SK-N-SH (cell line): ENCODE data around the gene TANC1. TPM values are rescaled to one million over a fixed set of nuclear protein-coding genes. Genes with fewer than 3 reads are reported as not detected.

Source experiments
- CTCF ChIA-PET: fragments of 300-600, 350-600 bp; formaldehyde crosslinking; extraction: SDS; loops from one replicate; lab custom pipeline; 2021; lab: Yijun Ruan, JAX
- POLR2A ChIA-PET: fragments of 350-600 bp; sonication (Branson Sonifier 250); formaldehyde crosslinking; extraction: SDS; loops from one replicate; lab custom pipeline; 2020; ENCODE audit warnings: antibody characterized with exemption, inconsistent platforms; lab: Yijun Ruan, JAX
- DNase-seq: peaks from one replicate; pipeline ENCODE4 v3.0.0; 2012
- H2AFZ ChIP-seq: fragments of 200-600 bp; sonication (generic); 2 replicates; pipeline ENCODE4 v1.8.1; 2016; ENCODE audit warnings: antibody characterized with exemption, mild to moderate bottlenecking, low read depth
- H3F3A ChIP-seq: fragments of 200-600 bp; sonication (generic); replicated peaks from 2 replicates; pipeline ENCODE3; 2016; ENCODE audit warnings: antibody characterized with exemption, mild to moderate bottlenecking; ENCODE audit not compliant: insufficient read depth
- H3K27ac ChIP-seq, 2 experiments: fragments of 200-500 bp in 1 of 2; fragments of 200-600 bp in 1 of 2; sonication (Bioruptor generic) in 1 of 2; sonication (generic), shearing (Covaris generic) in 1 of 2; 2 replicates each; pipeline versions ENCODE4 v1.5.1 to v1.6.1; 2014 to 2016; ENCODE audit warnings: low read depth in 2 of 2, inconsistent platforms in 1 of 2, low read length in 1 of 2, mild to moderate bottlenecking in 1 of 2, mixed read lengths in 1 of 2
- H3K27me3 ChIP-seq: fragments of 200-600 bp; sonication (generic), shearing (Covaris generic); 2 replicates; pipeline ENCODE4 v1.6.1; 2016; ENCODE audit warnings: mixed run types; ENCODE audit not compliant: insufficient read depth
- H3K36me3 ChIP-seq, 2 experiments: fragments of 200-500 bp in 1 of 2; fragments of 200-600 bp in 1 of 2; sonication (Bioruptor generic) in 1 of 2; sonication (generic) in 1 of 2; replicated peaks in 1 of 2; 2 replicates each; pipeline versions ENCODE3 to v1.5.1; 2014 to 2016; ENCODE audit warnings: low read length in 1 of 2, mild to moderate bottlenecking in 1 of 2; ENCODE audit not compliant: insufficient read depth in 2 of 2, control insufficient read depth in 1 of 2
- H3K4me1 ChIP-seq, 2 experiments: fragments of 200-500 bp in 1 of 2; fragments of 200-600 bp in 1 of 2; sonication (Bioruptor generic) in 1 of 2; sonication (generic), shearing (Covaris generic) in 1 of 2; 2 replicates each; pipeline versions ENCODE4 v1.5.1 to v1.6.1; 2014 to 2016; ENCODE audit warnings: low read depth in 1 of 2, low read length in 1 of 2, mixed run types in 1 of 2; ENCODE audit not compliant: insufficient read depth in 2 of 2, control insufficient read depth in 1 of 2
- H3K4me2 ChIP-seq: fragments of 200-600 bp; sonication (generic), shearing (Covaris generic); 2 replicates; pipeline ENCODE4 v1.6.1; 2017; ENCODE audit warnings: mixed run types
- H3K4me3 ChIP-seq, 2 experiments: fragments of 200-500 bp in 1 of 2; fragments of 200-600 bp in 1 of 2; sonication (Bioruptor generic) in 1 of 2; sonication (generic), shearing (Covaris generic) in 1 of 2; 2 replicates each; pipeline versions ENCODE4 v1.5.1 to v1.8.1; 2014 to 2016; ENCODE audit warnings: low read depth in 2 of 2, inconsistent platforms in 1 of 2, low read length in 1 of 2, mild to moderate bottlenecking in 1 of 2, mixed read lengths in 1 of 2, moderate library complexity in 1 of 2
- H3K79me2 ChIP-seq: fragments of 200-600 bp; sonication (generic); 2 replicates; pipeline ENCODE4 v1.8.1; 2017; ENCODE audit warnings: mild to moderate bottlenecking; ENCODE audit not compliant: insufficient read depth
- H3K9ac ChIP-seq: fragments of 200-600 bp; sonication (generic); 2 replicates; pipeline ENCODE4 v1.6.1; 2017; ENCODE audit warnings: mixed run types
- H3K9me2 ChIP-seq: fragments of 200-600 bp; sonication (generic); 2 replicates; pipeline ENCODE4 v1.6.1; 2017; ENCODE audit warnings: mixed run types
- H3K9me3 ChIP-seq: fragments of 200-600 bp; sonication (generic); 2 replicates; pipeline ENCODE4 v1.6.1; 2017; ENCODE audit warnings: mixed run types, mild to moderate bottlenecking, moderate library complexity
- H4K20me1 ChIP-seq: fragments of 200-600 bp; sonication (generic); 2 replicates; pipeline ENCODE4 v1.6.1; 2017; ENCODE audit warnings: mild to moderate bottlenecking, mixed run types; ENCODE audit not compliant: insufficient read depth
- CTCF ChIP-seq: fragments of 200-600 bp; sonication (generic); IDR thresholded peaks from 2 replicates; pipeline ENCODE4 v1.6.1; 2017; ENCODE audit warnings: antibody characterized with exemption, mild to moderate bottlenecking, moderate library complexity
- EZH2phosphoT487 ChIP-seq: fragments of 200-600 bp; sonication (generic); IDR thresholded peaks from 2 replicates; pipeline ENCODE4 v1.6.1; 2017; ENCODE audit warnings: low read depth, mixed run types, mild to moderate bottlenecking, antibody characterized with exemption, moderate library complexity, borderline replicate concordance
- FOSL2 ChIP-seq: IDR thresholded peaks from 2 replicates; pipeline ENCODE4 v1.4.0; 2012; ENCODE audit warnings: low read depth, mild to moderate bottlenecking, moderate library complexity, borderline replicate concordance
- GABPA ChIP-seq: IDR thresholded peaks from 2 replicates; pipeline ENCODE4 v1.4.0; 2012; ENCODE audit warnings: low read depth, mild to moderate bottlenecking
- MAX ChIP-seq: IDR thresholded peaks from 2 replicates; pipeline ENCODE4 v1.4.0; 2012; ENCODE audit warnings: low read depth
- MEF2A ChIP-seq: IDR thresholded peaks from 2 replicates; pipeline ENCODE4 v1.4.0; 2012; ENCODE audit warnings: low read depth, borderline replicate concordance
- MXI1 ChIP-seq: IDR thresholded peaks from 2 replicates; pipeline ENCODE4 v1.6.1; 2012; ENCODE audit warnings: mild to moderate bottlenecking, low read depth, low read length, improper control_type of control experiment
- NFIC ChIP-seq: IDR thresholded peaks from 2 replicates; pipeline ENCODE4 v1.4.0; 2012; ENCODE audit warnings: borderline replicate concordance
- RAD21 ChIP-seq: IDR thresholded peaks from 2 replicates; pipeline ENCODE4 v1.6.1; 2012; ENCODE audit warnings: mild to moderate bottlenecking, low read length
- RCOR1 ChIP-seq: fragments of 150-350 bp; IDR thresholded peaks from 2 replicates; pipeline ENCODE4 v1.6.1; 2017; ENCODE audit warnings: antibody characterized with exemption, low read length
- RFX5 ChIP-seq: IDR thresholded peaks from 2 replicates; pipeline ENCODE4 v1.6.1; 2012; ENCODE audit warnings: mild to moderate bottlenecking, improper control_type of control experiment, low read length
- SMC3 ChIP-seq: IDR thresholded peaks from 2 replicates; pipeline ENCODE4 v1.6.1; 2012; ENCODE audit warnings: low read depth, low read length, improper control_type of control experiment
- TAF1 ChIP-seq: IDR thresholded peaks from 2 replicates; pipeline ENCODE4 v1.6.1; 2012; ENCODE audit warnings: low read depth, mild to moderate bottlenecking, low read length, moderate library complexity, borderline replicate concordance
- TCF12 ChIP-seq: IDR thresholded peaks from 2 replicates; pipeline ENCODE4 v1.4.0; 2012
- TEAD4 ChIP-seq: IDR thresholded peaks from 2 replicates; pipeline ENCODE4 v1.4.0; 2012; ENCODE audit warnings: mild to moderate bottlenecking, borderline replicate concordance; ENCODE audit not compliant: insufficient read depth
- WGBS: methylation state at CpG from one replicate; pipeline ENCODE4 v1.1.6; 2017; ENCODE audit warnings: low lambda C conversion rate; 5-methylcytosine and 5-hydroxymethylcytosine counted together
- polyA plus RNA-seq, 3 experiments: library from polyadenylated mRNA; depleted of rRNA; stranded (reverse); fragments of >200 nt; gene quantifications; 2 replicates each; pipeline ENCODE4 v1.2.3, GENCODE V29; 2012
- TF ChIP-seq, protein P1 (sequence below): IDR thresholded peaks from 2 replicates; pipeline ENCODE4; 2012
- TF ChIP-seq, protein P2 (sequence below): fragments of 150-350 bp; IDR thresholded peaks from 2 replicates; pipeline ENCODE4 v1.6.1; 2016; ENCODE audit warnings: mild to moderate bottlenecking, low read depth, low read length
- TF ChIP-seq, protein P3 (sequence below): fragments of 150-350 bp; IDR thresholded peaks from 2 replicates; pipeline ENCODE4 v1.6.1; 2017; ENCODE audit warnings: antibody characterized with exemption, low read length, low read depth, borderline replicate concordance

TANC1 gene
- polyA plus RNA-seq, 1 of the 3 experiments (the other 2 are of a cell fraction) = 19.2 TPM

GRCh38 chr2:158998551-158999248 is 30.3 kb downstream of the TANC1 start:
- no peak for DNase-seq
- POLR2A ChIA-PET = interaction anchor here (1.6 kb wide), 1 partner anchor 30 kb away, joined by 5 read pairs; the partner anchor contains the start of gene TANC1
- CTCF ChIA-PET = interaction anchor here (1.2 to 2.4 kb wide), 2 partner anchors 14 to 18 kb away, joined by 4 to 6 read pairs; no protein-coding TSS in a partner anchor
- Histone ChIP-seq H4K20me1 (no peaks in the 10 kb centered on the region), H3K9me2 (no peaks in the 10 kb centered on the region), H3K4me1 (peaks cover 20 to 50% of the 10 kb centered on the region in 2 experiments), H3K4me3 (no peak overlapping the region), H3K4me2 (peak overlapping the region; percentile 62), H3K9ac (peak overlapping the region; percentile 19; the same call in 1 of the 2 replicates), H3K9me3 (no peaks in the 10 kb centered on the region), H3K79me2 (peaks cover 62% of the 10 kb centered on the region), H3F3A (peaks cover 24% of the 10 kb centered on the region), H3K27ac (peak overlapping the region; percentile 58 to 85), H3K36me3 (peaks cover 0 to 5% of the 10 kb centered on the region in 2 experiments), H3K27me3 (no peaks in the 10 kb centered on the region), H2AFZ (no peak overlapping the region)
- no peak for TF ChIP-seq GABPA
- TF ChIP-seq SMC3 = no peak
- TF ChIP-seq FOSL2 = peak; percentile 19; the same call in 1 of the 2 replicates
- peak; percentile 24 for TF ChIP-seq TCF12
- WGBS = 32% methylated on average over 6 of the region's 6 CpGs

GRCh38 chr2:158999458-158999857 is 31.0 kb downstream of the TANC1 start:
- Histone ChIP-seq H3K9me2 (no peaks in the 10 kb centered on the region), H3K79me2 (peaks cover 55% of the 10 kb centered on the region), H3K9ac (peak overlapping the region; percentile 33; the same call in 1 of the 2 replicates), H4K20me1 (no peaks in the 10 kb centered on the region), H3F3A (peaks cover 26% of the 10 kb centered on the region), H3K4me3 (no peak overlapping the region), H3K27me3 (no peaks in the 10 kb centered on the region), H3K27ac (peak overlapping the region; percentile 58 to 85), H3K36me3 (peaks cover 0 to 5% of the 10 kb centered on the region in 2 experiments), H3K9me3 (no peaks in the 10 kb centered on the region), H3K4me1 (peaks cover 17 to 46% of the 10 kb centered on the region in 2 experiments), H3K4me2 (peak overlapping the region; percentile 62), H2AFZ (peak overlapping the region; percentile 54; the same call in 1 of the 2 replicates)
- CTCF ChIA-PET = interaction anchor here (1.2 to 2.4 kb wide), 2 partner anchors 15 to 19 kb away, joined by 4 to 6 read pairs; no protein-coding TSS in a partner anchor
- POLR2A ChIA-PET = no interaction called here
- 49% methylated on average over 4 of the region's 4 CpGs for WGBS
- 0 out of 2 replicates have a peak, but pooled peaks have one; percentile 38 for TF ChIP-seq TCF12
- TF ChIP-seq SMC3 = no peak
- TF ChIP-seq, protein P1, sequence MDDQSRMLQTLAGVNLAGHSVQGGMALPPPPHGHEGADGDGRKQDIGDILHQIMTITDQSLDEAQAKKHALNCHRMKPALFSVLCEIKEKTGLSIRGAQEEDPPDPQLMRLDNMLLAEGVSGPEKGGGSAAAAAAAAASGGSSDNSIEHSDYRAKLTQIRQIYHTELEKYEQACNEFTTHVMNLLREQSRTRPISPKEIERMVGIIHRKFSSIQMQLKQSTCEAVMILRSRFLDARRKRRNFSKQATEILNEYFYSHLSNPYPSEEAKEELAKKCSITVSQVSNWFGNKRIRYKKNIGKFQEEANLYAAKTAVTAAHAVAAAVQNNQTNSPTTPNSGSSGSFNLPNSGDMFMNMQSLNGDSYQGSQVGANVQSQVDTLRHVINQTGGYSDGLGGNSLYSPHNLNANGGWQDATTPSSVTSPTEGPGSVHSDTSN = peak; percentile 5; the same call in 1 of the 2 replicates
- TF ChIP-seq FOSL2 = peak; percentile 14; the same call in 1 of the 2 replicates
- no peak for TF ChIP-seq RAD21
- TF ChIP-seq RFX5 = no peak
- TF ChIP-seq, protein P2, sequence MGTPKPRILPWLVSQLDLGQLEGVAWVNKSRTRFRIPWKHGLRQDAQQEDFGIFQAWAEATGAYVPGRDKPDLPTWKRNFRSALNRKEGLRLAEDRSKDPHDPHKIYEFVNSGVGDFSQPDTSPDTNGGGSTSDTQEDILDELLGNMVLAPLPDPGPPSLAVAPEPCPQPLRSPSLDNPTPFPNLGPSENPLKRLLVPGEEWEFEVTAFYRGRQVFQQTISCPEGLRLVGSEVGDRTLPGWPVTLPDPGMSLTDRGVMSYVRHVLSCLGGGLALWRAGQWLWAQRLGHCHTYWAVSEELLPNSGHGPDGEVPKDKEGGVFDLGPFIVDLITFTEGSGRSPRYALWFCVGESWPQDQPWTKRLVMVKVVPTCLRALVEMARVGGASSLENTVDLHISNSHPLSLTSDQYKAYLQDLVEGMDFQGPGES = no peak
- TF ChIP-seq MEF2A = no peak
- no peak for TF ChIP-seq TAF1
- no peak for TF ChIP-seq EZH2phosphoT487
- TF ChIP-seq MAX = peak; percentile 51; the same call in 1 of the 2 replicates
- TF ChIP-seq CTCF = no peak
- no peak for TF ChIP-seq GABPA
- TF ChIP-seq, protein P3, sequence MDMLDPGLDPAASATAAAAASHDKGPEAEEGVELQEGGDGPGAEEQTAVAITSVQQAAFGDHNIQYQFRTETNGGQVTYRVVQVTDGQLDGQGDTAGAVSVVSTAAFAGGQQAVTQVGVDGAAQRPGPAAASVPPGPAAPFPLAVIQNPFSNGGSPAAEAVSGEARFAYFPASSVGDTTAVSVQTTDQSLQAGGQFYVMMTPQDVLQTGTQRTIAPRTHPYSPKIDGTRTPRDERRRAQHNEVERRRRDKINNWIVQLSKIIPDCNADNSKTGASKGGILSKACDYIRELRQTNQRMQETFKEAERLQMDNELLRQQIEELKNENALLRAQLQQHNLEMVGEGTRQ = no peak
- no peak for TF ChIP-seq RCOR1
- TF ChIP-seq TEAD4 = no peak
- no peak for TF ChIP-seq NFIC
- no peak for TF ChIP-seq MXI1
- DNase-seq = no peak
